GM21515 (cell line): ENCODE results near the gene MAP2K1.
"Not testable (repeated sequence)": the region's sequence is repeated elsewhere in the genome, so short reads cannot be mapped to it uniquely, and the experiment has no call there.

ENCODE experiments used
- ATAC-seq: cut with Tn5 transposase; IDR thresholded peaks from one replicate; pipeline ENCODE4 v1.9.1; 2021; ENCODE audit not compliant: unreplicated experiment

The MAP2K1 gene

DNA sequence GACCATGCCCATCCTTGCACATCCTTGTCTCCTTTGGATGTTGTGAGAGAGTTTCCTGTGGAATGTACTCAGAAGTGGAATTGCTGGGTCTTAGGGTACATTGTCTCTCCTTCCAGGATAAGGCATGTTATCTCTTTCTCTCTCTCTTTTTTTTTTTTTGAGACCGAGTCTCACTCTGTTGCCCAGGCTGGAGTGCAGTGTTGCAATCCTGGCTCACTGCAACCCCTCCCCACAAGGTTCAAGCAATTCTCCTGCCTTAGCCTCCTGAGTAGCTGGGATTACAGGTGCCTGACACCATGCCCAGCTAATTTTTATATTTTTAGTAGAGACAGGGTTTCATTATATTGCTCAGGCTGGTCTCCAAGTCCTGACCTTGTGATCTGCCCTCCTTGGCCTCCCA lies 6.3 kb downstream of the MAP2K1 start:
- ATAC-seq = not testable (repeated sequence)

DNA sequence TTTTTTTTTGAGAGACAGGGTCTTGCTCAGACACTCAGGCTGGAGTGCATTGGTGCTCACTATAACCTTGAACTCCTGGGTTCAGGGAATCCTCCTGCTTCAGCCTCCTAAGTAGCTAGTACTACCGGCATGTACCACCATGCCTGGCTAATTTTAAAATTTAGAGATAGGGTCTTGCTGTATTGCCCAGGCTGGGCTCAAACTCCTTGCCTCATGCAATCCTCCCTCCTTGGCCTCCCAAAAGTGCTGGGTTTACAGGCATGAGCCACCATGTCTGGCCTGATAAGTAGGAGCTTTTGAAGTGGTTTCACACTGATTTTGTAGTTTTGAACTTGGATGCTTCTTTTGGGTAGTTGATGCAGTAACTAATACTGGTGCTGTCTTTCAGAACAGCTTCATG lies 7.8 kb downstream of the MAP2K1 start:
- ATAC-seq = no peak

DNA sequence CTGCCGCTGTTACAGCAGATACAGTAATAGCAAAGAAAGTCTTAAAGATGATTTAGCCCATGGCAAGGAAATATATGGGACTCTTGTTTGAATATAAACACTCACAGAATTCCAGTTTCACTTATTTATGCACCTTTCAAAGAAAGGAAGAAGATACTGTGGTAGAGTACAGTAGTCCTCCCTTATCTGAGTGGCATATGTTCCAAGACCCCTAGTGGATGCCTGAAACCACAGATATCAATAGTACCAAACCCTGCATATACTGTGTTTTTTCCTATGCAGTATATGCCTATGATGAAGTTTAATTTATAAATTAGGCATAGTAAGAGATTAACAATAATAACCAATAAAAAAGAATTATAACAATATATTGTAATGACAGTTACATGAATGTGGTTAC lies 8.2 kb downstream of the MAP2K1 start:
- no peak for ATAC-seq

DNA sequence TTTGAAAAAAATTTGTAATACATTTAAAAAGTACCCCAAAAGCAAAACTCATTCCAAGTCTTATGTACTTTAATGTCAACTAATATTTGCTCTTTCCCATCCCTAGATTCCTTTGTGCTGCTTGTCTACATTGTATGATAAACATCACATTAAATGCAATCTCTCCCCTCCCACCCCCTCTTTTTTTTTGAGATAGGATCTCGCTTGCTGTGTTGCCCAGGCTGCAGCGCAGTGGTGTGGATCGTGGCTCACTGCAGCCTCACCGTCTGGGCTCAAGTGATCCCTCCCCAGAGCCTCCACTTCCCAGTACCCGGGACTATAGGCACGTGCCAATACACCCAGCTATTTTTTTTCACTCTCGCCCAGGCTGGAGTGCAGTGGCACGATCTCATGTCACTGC lies 12.6 kb downstream of the MAP2K1 start:
- no peak for ATAC-seq

DNA sequence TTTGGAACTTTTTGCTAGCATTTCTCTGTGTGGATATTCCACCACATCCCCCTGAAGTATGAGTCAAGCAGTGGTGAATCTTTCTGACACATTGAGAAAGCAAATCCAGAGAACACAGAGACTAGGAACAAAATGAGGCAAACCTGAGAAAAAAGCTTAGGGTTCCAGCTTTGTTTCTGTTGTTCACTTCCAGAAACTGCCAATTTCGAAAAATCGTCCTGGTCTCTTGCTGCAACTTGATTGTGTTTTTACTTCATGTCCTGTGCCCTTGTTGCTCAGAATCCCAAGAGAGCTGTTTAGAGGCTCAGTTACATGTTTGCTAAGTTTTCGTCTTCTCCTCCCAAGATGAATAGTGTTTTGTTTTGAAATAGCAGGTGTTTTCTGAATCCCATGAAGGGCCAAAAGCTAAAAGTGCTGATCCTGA lies 13.7 kb downstream of the MAP2K1 start:
- ATAC-seq = no peak

DNA sequence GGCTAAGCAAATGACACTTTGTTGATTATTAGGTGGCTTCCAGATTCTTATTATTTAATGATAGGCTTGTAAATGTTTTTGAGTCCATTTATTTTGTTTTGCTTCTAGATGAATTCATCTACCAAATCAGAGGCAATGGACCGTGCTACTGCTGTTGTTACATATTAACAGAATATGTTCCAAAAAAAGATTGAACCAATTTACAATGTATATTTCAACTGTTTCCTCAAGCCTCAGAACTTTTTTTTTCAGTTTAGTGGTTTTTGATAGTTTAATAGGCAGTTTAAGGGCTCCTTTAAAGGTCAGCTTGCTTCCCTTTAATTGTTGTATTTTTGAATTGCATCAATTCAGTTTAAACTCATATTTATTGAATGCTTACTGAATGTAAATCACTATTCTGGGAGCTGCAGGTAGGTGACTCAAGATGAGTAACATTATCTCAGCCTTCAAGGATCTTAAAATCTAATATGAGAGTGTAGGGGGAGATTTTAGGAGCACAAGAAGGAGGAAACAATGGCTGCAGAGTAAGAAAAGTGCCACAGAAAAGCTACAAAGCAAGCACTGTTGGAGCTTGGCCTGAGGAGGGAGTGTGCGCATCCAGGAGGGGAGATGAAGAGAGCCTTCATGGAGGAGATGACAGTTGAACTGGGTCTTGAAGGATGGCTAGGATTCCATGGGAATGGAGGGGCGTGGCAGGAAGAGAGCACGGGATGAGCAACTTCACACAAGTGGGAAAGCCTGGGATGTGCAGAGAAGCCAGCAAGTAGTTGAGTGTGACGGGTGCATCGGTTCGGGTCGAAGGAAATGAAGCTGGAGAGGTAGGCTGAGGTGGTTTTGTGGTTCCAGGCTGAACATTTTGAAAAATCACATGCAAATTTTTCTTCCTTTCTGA lies 14.7 kb downstream of the MAP2K1 start:
- no peak for ATAC-seq

DNA sequence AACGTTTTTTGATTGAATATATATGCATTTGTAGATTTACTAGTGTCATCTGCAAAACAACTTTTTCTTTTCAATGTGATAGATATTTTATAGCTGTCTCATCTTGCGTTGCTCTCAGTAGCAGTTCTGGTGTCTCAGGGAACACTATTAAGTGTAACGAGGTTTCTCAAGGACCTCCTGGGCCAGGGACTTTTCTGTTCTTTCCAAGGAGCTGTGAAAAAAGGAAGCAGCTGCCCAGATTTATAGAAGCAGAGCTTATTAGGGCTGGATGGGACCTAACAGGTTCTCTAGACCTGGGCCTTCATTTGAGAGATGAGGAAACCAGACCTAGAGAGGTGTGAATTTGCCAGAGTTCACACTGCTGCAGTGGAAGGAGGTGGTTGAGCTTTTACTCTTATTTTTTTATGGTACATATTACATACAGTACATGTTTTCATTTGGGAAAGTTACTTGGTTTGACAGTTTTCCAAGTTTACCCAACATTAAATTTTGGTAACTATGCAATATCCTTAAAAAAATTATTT lies 16.1 kb downstream of the MAP2K1 start:
- ATAC-seq = no peak

DNA sequence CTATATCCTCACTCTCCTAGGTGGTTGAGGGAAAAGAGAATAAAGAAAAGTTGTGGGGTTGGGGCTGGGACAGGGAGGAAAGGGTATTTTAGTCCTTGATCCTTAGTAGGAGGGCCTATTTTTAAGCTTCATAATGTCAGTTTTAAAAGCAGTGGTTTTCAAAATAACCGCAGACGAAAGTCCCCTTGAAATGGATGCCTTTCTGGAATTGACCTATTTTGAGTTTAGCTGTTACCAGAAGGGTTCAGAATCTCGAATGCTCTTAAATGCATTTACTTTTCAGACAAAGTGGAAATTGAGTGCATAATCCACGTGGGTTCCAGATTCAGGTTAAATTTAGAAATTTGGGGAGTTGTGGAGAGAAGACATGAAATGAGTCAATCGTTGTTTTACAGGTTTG lies 16.6 kb downstream of the MAP2K1 start:
- ATAC-seq = no peak

DNA sequence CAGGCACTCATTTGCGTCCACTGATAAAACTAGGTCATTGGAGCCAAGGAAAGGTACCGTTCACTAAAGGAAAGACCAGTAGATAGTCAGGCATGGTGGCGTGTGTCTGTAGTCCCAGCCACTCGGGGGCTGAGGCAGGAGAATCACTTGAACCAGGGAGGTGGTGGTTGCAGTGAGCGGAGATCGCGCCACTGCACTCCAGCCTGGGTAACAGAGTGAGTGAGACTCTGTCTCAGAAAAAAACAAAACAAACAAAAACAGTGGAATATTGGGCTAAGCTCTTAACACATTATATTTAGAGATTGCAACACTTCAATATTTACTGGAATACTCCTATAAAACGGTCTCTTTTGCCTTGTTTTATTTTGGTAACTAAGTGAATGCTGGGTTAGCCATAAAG lies 17.4 kb downstream of the MAP2K1 start:
- no peak for ATAC-seq

DNA sequence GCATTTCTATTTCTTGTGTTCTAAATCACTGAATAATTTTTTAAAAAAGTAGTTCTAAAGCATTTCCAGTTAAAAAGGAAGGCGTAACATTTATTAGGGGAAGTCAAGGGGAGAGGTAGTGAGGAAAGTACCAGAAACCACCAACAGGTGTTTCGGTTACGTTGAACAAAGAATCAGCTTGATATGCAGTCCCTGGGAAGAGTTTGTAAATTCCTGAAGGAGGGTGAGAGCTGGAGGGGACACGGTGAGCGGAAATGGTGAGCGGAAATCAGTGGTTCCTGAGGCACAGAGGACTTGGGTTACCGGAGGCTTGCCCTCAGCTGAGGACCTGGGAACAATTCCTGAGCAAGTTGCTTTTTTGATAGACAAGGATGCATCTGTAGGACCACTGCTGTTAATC lies 17.8 kb downstream of the MAP2K1 start:
- ATAC-seq = no peak

DNA sequence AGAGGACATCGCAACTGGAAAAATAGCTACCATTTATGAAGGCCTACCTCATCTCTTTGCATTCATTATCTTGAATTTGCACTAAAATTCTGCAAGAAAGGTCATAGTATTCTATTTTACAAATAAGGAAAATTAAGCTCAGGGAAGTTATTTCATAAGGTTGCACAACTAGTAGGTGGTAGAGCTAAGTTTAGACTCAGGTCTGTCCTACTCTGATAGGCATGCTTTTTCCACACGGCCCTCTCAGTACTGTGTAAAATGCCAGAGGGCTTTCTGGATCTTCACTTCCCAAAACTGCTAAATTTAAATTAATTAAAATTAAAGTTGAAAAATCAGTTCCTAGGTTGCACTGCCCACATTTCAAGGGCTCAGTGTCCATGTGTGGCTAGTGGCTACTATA lies 18.3 kb downstream of the MAP2K1 start:
- ATAC-seq = no peak

DNA sequence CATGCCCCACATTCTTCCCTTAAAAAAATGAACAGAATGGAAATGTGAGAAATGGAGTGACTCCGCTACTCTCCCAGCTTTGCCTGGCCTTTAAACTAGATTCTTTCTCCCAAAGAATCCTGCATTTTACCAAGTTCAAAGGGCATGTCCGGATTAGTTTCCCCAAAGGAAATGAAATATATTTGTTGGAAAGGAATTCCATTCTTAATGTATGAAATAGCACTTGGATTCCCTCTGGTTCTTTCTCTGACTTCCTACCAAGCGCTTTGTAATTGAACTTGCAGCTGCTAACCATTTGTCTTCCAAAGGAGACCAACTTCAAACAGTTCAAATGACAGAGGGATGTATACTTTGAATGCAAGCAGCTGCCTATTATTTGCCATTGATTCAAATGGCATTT lies 18.9 kb downstream of the MAP2K1 start:
- ATAC-seq = no peak

DNA sequence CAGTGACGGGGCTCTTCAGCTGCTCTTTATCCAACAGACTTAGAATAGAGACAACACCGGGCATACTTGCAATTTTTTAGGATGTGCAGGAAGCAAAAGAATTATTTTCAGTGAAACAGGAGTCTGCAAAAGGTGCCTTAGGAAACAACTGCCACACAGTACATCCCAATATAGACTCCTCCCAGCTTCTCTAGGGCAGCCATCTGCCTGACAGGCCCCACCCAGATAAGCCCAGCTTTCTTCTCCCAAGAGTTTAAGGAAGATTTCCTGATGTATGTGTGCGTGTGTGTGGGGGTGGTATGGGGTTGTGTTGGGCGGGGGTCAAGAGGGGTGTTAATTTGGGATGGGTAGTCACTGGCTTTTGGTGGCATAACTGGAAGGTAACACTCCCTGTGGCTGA lies 21.5 kb downstream of the MAP2K1 start:
- no peak for ATAC-seq

DNA sequence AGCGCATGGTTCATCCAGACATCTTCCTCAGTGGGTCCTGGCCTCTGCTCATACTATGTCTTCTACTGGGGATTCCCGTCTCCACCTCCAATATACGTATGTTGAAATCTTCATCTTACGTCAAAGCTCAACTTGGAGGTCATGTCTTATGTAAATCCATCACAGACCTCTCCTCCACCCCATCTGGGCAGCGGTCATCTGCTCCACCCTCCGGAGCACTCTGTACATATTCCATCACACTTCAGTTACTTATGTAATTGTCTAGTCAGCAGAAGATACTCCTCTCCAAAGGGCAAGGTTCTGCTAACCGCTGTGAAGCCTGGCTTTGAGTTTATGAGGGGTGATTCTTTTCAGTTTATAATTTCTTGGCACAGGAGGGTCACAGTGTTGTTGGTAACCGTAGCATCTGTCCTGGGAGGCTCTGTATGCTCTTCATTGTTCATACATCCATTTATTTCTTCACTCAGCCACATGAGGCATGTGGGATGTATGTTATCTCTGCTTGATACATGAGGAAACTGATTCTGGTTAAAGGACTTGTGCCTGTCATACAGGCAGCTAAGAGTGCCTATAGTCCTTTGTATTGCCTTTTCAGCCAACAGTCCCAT lies 22.1 kb downstream of the MAP2K1 start:
- no peak for ATAC-seq

DNA sequence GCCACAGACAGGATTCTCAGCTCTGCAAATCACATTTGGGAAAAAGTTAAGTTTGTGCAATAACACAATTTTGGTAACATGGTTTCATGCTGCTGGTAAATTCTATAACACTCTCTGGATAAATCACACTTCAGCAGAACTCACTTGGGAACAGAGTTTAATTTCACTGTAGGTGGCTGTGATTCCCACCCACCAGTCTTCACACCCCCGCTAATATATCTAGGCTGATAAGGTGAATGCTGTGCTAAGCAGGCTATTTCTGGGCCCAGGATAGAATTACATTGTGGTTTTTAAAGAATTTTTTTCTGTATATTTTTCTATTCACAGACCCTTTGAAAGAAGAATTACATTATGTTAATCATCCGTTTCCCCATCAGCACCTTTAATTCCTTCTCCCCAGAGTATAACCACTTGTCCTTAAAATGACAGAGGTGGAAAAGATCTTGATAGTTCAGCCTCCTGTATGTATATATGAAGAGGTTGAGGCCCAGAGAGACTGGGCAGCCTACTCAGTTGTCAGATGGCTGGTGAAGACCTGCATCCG lies 22.9 kb downstream of the MAP2K1 start:
- ATAC-seq = no peak

DNA sequence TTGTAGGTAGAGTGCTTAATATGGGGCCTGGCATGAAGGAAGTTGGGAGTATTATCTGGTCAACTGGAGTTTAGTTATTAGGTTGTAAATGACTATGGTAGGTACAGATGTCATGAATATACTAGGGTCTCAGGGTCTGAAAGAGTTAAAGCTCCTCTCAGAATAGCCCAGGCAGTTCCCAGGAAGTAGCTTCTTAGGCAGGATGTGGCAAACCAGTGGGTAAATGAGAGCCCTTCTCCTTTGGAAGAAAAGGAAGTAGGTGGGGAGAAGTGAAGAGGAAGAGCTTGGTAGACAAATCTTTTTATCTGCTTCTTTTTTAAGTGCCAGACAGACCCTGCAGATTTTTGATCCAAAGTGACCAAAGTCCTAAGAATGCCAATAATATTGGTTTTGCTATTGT lies 24.5 kb downstream of the MAP2K1 start:
- ATAC-seq = no peak

DNA sequence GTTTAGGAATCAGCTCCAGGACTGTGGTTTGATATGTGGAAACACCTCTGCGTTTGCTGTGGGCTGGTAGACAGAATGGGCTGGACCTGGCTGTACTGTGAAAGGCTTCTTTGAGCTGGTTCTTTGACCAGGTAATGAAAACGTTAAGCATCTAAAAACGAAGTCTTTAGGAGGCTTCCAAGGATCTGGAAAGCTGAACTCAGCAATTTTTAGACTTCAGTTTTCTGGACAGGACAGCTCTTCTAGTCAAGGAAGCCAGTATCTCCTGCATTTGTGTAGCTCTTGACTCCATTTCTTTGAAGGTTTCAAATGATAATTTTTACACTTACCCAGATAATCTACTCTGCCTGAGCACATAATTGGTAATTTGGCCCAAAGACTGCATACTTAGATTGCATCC lies 25.5 kb downstream of the MAP2K1 start:
- ATAC-seq = no peak

DNA sequence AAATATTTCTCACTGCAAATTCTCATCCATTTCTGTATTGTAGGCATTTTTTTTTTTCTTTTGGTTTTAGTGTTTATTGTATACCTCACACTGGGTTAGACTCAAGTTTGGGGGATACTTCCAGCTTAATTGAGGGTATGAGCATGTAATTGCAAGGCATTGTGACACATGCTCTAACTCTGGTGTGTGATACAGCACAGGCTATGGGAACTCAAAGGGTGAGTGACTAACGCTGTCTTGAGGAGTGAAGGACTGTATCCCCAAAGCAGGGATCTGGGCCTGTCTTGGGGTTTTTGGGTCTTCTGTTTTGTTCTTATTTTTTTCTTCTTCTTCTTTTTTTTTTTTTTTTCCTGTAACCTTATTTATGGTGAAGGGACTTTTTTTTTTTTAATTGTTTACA lies 26.9 kb downstream of the MAP2K1 start:
- no peak for ATAC-seq

DNA sequence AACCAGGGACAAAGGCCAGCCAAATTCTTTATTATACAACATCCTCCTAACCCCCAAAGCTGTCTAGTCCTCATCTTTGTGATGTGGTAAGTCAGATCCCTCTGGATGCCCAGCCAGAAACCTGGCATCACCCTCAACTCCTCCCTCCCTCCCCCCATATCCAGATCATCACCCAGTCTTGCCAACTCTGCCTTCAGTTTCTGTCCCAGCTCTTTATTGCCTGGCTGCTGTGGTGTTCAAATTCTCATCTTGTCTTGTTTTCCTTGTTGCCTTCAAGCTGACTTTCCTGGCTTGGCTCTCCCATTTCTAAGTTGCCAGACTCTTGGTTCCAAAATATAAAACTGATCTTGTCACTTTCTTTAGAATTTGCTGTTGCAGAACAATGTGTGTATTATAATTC lies 28.6 kb downstream of the MAP2K1 start:
- ATAC-seq = no peak

DNA sequence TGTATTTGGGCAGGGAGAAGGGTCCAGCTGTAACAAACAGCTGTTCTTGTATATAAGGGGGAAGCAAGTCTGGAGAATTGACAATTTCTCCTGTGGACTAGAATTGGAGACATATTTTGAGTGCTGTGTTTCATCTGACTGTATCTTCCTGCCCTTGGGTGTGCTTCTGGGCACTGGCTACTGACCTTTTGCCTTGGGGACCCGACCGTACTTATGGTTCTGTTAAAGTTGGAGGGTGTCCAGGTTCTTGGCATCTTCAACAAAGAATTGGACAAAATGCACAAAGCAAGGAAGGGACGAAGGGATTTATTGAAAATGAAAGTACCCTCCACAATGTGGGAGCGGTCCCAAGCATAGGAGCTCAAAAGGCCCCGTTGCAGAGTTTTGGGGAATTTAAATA lies 31.0 kb downstream of the MAP2K1 start:
- no peak for ATAC-seq

DNA sequence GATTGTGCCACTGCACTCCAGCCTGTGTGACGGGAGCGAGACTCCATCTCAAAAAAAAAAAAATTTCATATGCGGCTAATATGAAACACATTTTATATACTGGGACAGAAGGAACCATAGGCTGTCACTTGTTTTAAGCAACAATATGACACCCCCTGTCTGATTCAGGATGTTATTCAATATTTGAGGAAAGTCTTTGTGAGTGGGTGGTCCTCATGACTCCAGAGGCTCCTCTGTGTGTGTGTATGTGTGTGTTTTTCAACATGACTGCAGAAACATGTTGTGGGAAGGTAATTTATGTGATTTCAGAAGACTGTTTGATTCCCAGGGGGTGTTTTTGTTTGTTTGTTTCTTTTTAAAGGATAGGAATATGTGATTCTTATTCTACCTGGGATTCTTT lies 32.8 kb downstream of the MAP2K1 start:
- no peak for ATAC-seq

DNA sequence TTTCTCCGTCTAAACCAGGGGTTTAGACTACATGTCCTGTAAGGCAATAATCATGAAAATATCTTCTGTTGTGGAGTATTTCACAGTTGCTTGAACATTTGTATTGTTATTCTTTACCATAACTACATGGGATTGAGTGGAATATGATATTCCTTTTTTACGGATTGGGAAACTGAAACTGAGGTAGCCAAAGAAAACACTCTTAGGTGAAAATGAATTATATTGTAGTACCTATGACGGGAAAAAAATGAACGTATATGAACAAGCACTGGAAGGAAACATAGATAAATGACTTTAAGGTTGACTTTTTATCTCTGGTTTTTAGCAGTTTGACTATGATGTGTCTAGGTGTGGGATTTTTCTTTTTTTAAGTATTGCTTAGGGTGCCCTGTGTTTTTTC lies 35.6 kb downstream of the MAP2K1 start:
- ATAC-seq = no peak
